Upper lobe of left lung (tissue), 6 donors: ENCODE data around the gene FTL. TPM values are rescaled to one million over a fixed set of nuclear protein-coding genes. Genes with fewer than 3 reads are reported as not detected.
A peak's percentile ranks its signal among the peaks of the same experiment; 100 is the strongest.

Experiments
- ATAC-seq, 2 donors: fragments of 200-7000 bp; cut with Tn5 transposase; one replicate each; pipeline ENCODE4 v1.9.1; 2022; ENCODE audit warnings: mild to moderate bottlenecking in 2 of 2, moderate library complexity in 2 of 2; ENCODE audit not compliant: low FRiP score in 2 of 2
- DNase-seq, 2 donors: peaks; one replicate each; pipeline ENCODE4 v3.0.0-alpha.2; 2019 to 2020
- H3K27ac ChIP-seq, 4 donors: fragments of 200-600 bp; sonication (generic); one replicate each; pipeline ENCODE4 v1.5.1; 2016 to 2019
- H3K27me3 ChIP-seq, 4 donors: fragments of 200-600 bp; sonication (generic); one replicate each; pipeline ENCODE4 v1.5.1; 2017 to 2019
- H3K36me3 ChIP-seq, 4 donors: fragments of 200-600 bp; sonication (generic); one replicate each; pipeline ENCODE4 v1.5.1; 2016 to 2019
- H3K4me1 ChIP-seq, 4 donors: fragments of 200-600 bp; sonication (generic); one replicate each; pipeline ENCODE4 v1.5.1; 2018 to 2019
- H3K4me3 ChIP-seq, 4 donors: fragments of 200-600 bp; sonication (generic); one replicate each; pipeline ENCODE4 v1.5.1; 2017 to 2019; ENCODE audit warnings: mild to moderate bottlenecking in 2 of 4, moderate library complexity in 1 of 4
- H3K9me3 ChIP-seq, 4 donors: fragments of 200-600 bp; sonication (generic); one replicate each; pipeline ENCODE4 v1.5.1; 2018 to 2019
- CTCF ChIP-seq, 6 experiments: fragments of 450-650 bp in 4 of 6; fragments of 200-600 bp in 2 of 6; sonication (generic) in 2 of 6; IDR thresholded peaks; one replicate each; pipeline ENCODE4 v1.5.1; 2016 to 2019; ENCODE audit warnings: antibody characterized with exemption in 6 of 6
- EP300 ChIP-seq, 4 donors: sonication (generic); formaldehyde crosslinking; IDR thresholded peaks; one replicate each; pipeline ENCODE4 v1.5.1; 2017; ENCODE audit warnings: antibody characterized with exemption in 4 of 4, control low read depth in 2 of 4
- POLR2A ChIP-seq, 4 donors: fragments of 450-650 bp; IDR thresholded peaks; one replicate each; pipeline ENCODE4 v1.5.1; 2016 to 2017; ENCODE audit warnings: antibody characterized with exemption in 4 of 4, mild to moderate bottlenecking in 2 of 4
- POLR2AphosphoS5 ChIP-seq, 2 donors: sonication (generic); formaldehyde crosslinking; IDR thresholded peaks; one replicate each; pipeline ENCODE4 v1.5.1; 2017; ENCODE audit warnings: antibody characterized with exemption in 2 of 2
- WGBS, 2 donors: methylation state at CpG; one replicate each; pipeline ENCODE4 v1.1.5; 2017 to 2018; 5-methylcytosine and 5-hydroxymethylcytosine counted together
- total RNA-seq, 6 donors: library from RNA; depleted of rRNA in 4 of 6; stranded (reverse); fragments of >200 nt in 4 of 6; gene quantifications; one replicate each; pipeline versions ENCODE4 v1.1.0 to v1.2.1, GENCODE V29; 2016 to 2021
- donor health status: DM: no; HTN: no; CAD: no; lungs with moderate emphysema.
- donor health status: DM: no; HTN: yes; CAD: no; lungs with severe emphysema.

The FTL gene
- total RNA-seq, 6 donors from 2014 or later = 5,928 to 23,282 (median 11,982) TPM

GRCh38 chr19:48961673-48962028 is 3.5 kb upstream of the FTL start:
- Histone ChIP-seq H3K36me3 (peaks cover 6 to 8% (median 7%) of the 10 kb centered on the region in 4 donors), H3K9me3 (no peaks in the 10 kb centered on the region), H3K4me3 (no peak overlapping the region), H3K4me1 (peaks cover 32 to 54% (median 39%) of the 10 kb centered on the region in 4 donors), H3K27me3 (no peaks in the 10 kb centered on the region), H3K27ac (peak overlapping the region; percentile 88 to 98 (median 90))
- DNase-seq (peak in 1 of 2 donors; percentile 85), ATAC-seq (no peak)
- TF ChIP-seq POLR2A (IDR thresholded peaks at IDR 0.05) (no peak), EP300 (IDR thresholded peaks at IDR 0.05) (no peak), POLR2AphosphoS5 (IDR thresholded peaks at IDR 0.05) (no peak), CTCF (IDR thresholded peaks at IDR 0.05) (no peak)
- WGBS, 2 donors = 60 to 88% methylated on average over 6 to 12 of the region's 12 CpGs

GRCh38 chr19:48962029-48962848 is 2.9 kb upstream of the FTL start:
- H3K9me3 ChIP-seq = no peaks in the 10 kb centered on the region
- peak; percentile 84 to 94 for DNase-seq
- WGBS, 2 donors = 43 to 47% methylated on average over 22 of the region's 22 CpGs
- H3K27ac ChIP-seq = peak overlapping the region; percentile 88 to 98 (median 90)
- H3K4me1 ChIP-seq = peaks cover 38 to 60% (median 45%) of the 10 kb centered on the region in 4 donors
- no peak for TF ChIP-seq EP300 (IDR thresholded peaks at IDR 0.05)
- TF ChIP-seq POLR2A (IDR thresholded peaks at IDR 0.05) = peak in 2 of 4 donors; percentile 70 to 91
- peak; percentile 49 to 82 for TF ChIP-seq POLR2AphosphoS5 (IDR thresholded peaks at IDR 0.05)
- peaks cover 11 to 14% (median 13%) of the 10 kb centered on the region in 4 donors for H3K36me3 ChIP-seq
- peak; percentile 32 to 65 for ATAC-seq
- no peaks in the 10 kb centered on the region for H3K27me3 ChIP-seq
- peak overlapping the region in 2 of 4 donors; percentile 5 to 38 for H3K4me3 ChIP-seq

GRCh38 chr19:48962849-48963165 is 2.3 kb upstream of the FTL start:
- Histone ChIP-seq H3K4me3 (peak overlapping the region in 2 of 4 donors; percentile 5 to 38), H3K36me3 (peaks cover 11 to 20% (median 13%) of the 10 kb centered on the region in 4 donors), H3K4me1 (peaks cover 42 to 66% (median 50%) of the 10 kb centered on the region in 4 donors), H3K27ac (peak overlapping the region; percentile 88 to 98 (median 90)), H3K9me3 (no peaks in the 10 kb centered on the region), H3K27me3 (no peaks in the 10 kb centered on the region)
- DNase-seq (no peak), ATAC-seq (no peak)
- WGBS, 2 donors = 12 to 56% methylated on average over 3 to 7 of the region's 7 CpGs
- TF ChIP-seq POLR2AphosphoS5 (IDR thresholded peaks at IDR 0.05) (no peak), POLR2A (IDR thresholded peaks at IDR 0.05) (no peak), EP300 (IDR thresholded peaks at IDR 0.05) (no peak), CTCF (IDR thresholded peaks at IDR 0.05) (no peak)

- no peaks in the 10 kb centered on the region for H3K27me3 ChIP-seq
- peaks cover 43 to 72% (median 52%) of the 10 kb centered on the region in 4 donors for H3K4me1 ChIP-seq
- peaks cover 13 to 28% (median 15%) of the 10 kb centered on the region in 4 donors for H3K36me3 ChIP-seq
- peak; percentile 21 to 42 for ATAC-seq
- peak overlapping the region; percentile 39 to 97 (median 85) for H3K4me3 ChIP-seq
- H3K9me3 ChIP-seq = no peaks in the 10 kb centered on the region
- H3K27ac ChIP-seq = peak overlapping the region; percentile 88 to 98 (median 90)
- peak; percentile 90 to 92 for DNase-seq
- TF ChIP-seq POLR2AphosphoS5 (IDR thresholded peaks at IDR 0.05) = peak; percentile 63 to 82
- TF ChIP-seq POLR2A (IDR thresholded peaks at IDR 0.05) = peak in 2 of 4 donors; percentile 16 to 71
- TF ChIP-seq EP300 (IDR thresholded peaks at IDR 0.05) = peak in 2 of 4 donors; percentile 25 to 81
- no peak for TF ChIP-seq CTCF (IDR thresholded peaks at IDR 0.05)
- WGBS, 2 donors = 14 to 23% methylated on average over 9 to 20 of the region's 28 CpGs
Measured at GRCh38 chr19:48963371-48964204, 1.5 kb upstream of the FTL start.
